GM23338 (cell line): ENCODE measurements around the gene PALM.

Source experiments
- CREB1 ChIP-seq: fragments of 250-450 bp; sonication (Bioruptor Pico); IDR thresholded peaks from 2 replicates; pipeline ENCODE4 v1.5.0; 2020; ENCODE audit warnings: low read depth, mild to moderate bottlenecking, moderate library complexity
- EZH2 ChIP-seq: fragments of 200-600 bp; sonication (generic); IDR thresholded peaks from one replicate; pipeline ENCODE4 v1.8.0; 2017; ENCODE audit warnings: antibody characterized with exemption, mild to moderate bottlenecking, low read depth; ENCODE audit not compliant: unreplicated experiment
- EZH2phosphoT487 ChIP-seq: fragments of 200-600 bp; sonication (generic); IDR thresholded peaks from one replicate; pipeline ENCODE4 v1.8.1; 2018; ENCODE audit warnings: antibody characterized with exemption; ENCODE audit not compliant: unreplicated experiment
- JUNB ChIP-seq: IDR thresholded peaks from one replicate; pipeline ENCODE4 v1.6.1; 2016; ENCODE audit warnings: antibody characterized with exemption; ENCODE audit not compliant: unreplicated experiment
- NANOG ChIP-seq: IDR thresholded peaks from 2 replicates; pipeline ENCODE4 v1.6.1; 2016; ENCODE audit warnings: antibody characterized with exemption, borderline replicate concordance
- POLR2AphosphoS5 ChIP-seq: IDR thresholded peaks from 2 replicates; pipeline ENCODE4 v1.6.1; 2016; ENCODE audit warnings: antibody characterized with exemption, low read depth
- STAT1 ChIP-seq: IDR thresholded peaks from one replicate; pipeline ENCODE4 v1.6.1; 2016; ENCODE audit warnings: antibody characterized with exemption; ENCODE audit not compliant: unreplicated experiment
- ZNF114 ChIP-seq: fragments of 250-450 bp; sonication (Bioruptor Pico); IDR thresholded peaks from 2 replicates; pipeline ENCODE4 v1.5.0; 2020; ENCODE audit warnings: mild to moderate bottlenecking, moderate library complexity
- ZNF331 ChIP-seq: fragments of 250-450 bp; sonication (Bioruptor Pico); IDR thresholded peaks from 2 replicates; pipeline ENCODE4 v1.5.0; 2020; ENCODE audit warnings: low read depth, mild to moderate bottlenecking, moderate library complexity
- TF ChIP-seq, protein P1 (sequence below): IDR thresholded peaks from one replicate; pipeline ENCODE4 v1.6.1; 2018; ENCODE audit warnings: antibody characterized with exemption; ENCODE audit not compliant: unreplicated experiment
- TF ChIP-seq, protein P2 (sequence below), 2 experiments: fragments of 200-600 bp in 1 of 2; sonication (generic) in 1 of 2; conservative IDR thresholded peaks; 2 replicates each; pipeline versions ENCODE4 v1.5.1 to v1.6.1; 2016 to 2017; ENCODE audit warnings: antibody characterized with exemption in 2 of 2, low read depth in 2 of 2, mild to moderate bottlenecking in 2 of 2, moderate library complexity in 1 of 2
- TF ChIP-seq, protein P3 (sequence below): IDR thresholded peaks from 2 replicates; pipeline ENCODE4 v1.6.1; 2016; ENCODE audit warnings: antibody characterized with exemption
- TF ChIP-seq, protein P4 (sequence below): fragments of 250-450 bp; sonication (Bioruptor Pico); IDR thresholded peaks from 2 replicates; pipeline ENCODE4 v1.5.0; 2020; ENCODE audit warnings: mild to moderate bottlenecking, moderate library complexity

DNA sequence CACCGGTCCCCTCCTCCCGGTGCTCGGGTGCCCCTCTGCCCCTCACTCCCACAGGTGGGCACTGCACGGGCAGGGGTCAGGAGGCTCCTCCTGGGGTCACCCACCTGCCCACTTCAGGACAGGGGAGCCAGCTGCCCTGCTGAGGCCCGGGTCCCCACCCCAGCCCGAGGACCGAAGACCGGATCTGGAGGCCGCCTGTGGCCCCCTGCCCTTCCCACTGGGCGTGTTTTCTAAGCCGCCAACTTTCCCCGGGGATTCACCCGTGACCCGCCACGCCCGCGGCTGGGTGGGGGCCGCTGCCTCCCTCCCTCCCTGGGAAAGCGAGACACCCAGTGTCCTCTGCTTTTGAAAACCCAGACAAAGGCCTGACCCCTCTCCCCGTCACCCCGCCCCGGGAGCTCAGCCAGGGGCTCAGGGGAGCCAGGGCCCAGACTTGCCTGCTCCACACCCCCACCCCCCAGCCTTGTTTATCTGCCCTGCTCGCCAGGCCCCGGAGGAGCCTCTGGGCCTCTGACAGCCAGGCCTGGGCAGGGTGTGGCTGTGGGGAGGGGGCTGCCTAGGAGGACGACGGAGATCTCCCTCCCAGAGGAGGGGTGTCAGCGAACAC lies 1.3 kb downstream of the PALM start:
- TF ChIP-seq, protein P1, sequence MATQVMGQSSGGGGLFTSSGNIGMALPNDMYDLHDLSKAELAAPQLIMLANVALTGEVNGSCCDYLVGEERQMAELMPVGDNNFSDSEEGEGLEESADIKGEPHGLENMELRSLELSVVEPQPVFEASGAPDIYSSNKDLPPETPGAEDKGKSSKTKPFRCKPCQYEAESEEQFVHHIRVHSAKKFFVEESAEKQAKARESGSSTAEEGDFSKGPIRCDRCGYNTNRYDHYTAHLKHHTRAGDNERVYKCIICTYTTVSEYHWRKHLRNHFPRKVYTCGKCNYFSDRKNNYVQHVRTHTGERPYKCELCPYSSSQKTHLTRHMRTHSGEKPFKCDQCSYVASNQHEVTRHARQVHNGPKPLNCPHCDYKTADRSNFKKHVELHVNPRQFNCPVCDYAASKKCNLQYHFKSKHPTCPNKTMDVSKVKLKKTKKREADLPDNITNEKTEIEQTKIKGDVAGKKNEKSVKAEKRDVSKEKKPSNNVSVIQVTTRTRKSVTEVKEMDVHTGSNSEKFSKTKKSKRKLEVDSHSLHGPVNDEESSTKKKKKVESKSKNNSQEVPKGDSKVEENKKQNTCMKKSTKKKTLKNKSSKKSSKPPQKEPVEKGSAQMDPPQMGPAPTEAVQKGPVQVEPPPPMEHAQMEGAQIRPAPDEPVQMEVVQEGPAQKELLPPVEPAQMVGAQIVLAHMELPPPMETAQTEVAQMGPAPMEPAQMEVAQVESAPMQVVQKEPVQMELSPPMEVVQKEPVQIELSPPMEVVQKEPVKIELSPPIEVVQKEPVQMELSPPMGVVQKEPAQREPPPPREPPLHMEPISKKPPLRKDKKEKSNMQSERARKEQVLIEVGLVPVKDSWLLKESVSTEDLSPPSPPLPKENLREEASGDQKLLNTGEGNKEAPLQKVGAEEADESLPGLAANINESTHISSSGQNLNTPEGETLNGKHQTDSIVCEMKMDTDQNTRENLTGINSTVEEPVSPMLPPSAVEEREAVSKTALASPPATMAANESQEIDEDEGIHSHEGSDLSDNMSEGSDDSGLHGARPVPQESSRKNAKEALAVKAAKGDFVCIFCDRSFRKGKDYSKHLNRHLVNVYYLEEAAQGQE: no peak
- TF ChIP-seq, protein P2, sequence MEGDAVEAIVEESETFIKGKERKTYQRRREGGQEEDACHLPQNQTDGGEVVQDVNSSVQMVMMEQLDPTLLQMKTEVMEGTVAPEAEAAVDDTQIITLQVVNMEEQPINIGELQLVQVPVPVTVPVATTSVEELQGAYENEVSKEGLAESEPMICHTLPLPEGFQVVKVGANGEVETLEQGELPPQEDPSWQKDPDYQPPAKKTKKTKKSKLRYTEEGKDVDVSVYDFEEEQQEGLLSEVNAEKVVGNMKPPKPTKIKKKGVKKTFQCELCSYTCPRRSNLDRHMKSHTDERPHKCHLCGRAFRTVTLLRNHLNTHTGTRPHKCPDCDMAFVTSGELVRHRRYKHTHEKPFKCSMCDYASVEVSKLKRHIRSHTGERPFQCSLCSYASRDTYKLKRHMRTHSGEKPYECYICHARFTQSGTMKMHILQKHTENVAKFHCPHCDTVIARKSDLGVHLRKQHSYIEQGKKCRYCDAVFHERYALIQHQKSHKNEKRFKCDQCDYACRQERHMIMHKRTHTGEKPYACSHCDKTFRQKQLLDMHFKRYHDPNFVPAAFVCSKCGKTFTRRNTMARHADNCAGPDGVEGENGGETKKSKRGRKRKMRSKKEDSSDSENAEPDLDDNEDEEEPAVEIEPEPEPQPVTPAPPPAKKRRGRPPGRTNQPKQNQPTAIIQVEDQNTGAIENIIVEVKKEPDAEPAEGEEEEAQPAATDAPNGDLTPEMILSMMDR (conservative IDR thresholded peaks at IDR 0.05; ENCODE audit: low read depth in 2 of 2): no peak
- TF ChIP-seq JUNB: no peak
- no peak for TF ChIP-seq EZH2
- no peak for TF ChIP-seq CREB1 (CRISPR knock-in tag)
- TF ChIP-seq POLR2AphosphoS5: no peak
- TF ChIP-seq ZNF331: no peak
- TF ChIP-seq EZH2phosphoT487: no peak
- TF ChIP-seq, protein P3, sequence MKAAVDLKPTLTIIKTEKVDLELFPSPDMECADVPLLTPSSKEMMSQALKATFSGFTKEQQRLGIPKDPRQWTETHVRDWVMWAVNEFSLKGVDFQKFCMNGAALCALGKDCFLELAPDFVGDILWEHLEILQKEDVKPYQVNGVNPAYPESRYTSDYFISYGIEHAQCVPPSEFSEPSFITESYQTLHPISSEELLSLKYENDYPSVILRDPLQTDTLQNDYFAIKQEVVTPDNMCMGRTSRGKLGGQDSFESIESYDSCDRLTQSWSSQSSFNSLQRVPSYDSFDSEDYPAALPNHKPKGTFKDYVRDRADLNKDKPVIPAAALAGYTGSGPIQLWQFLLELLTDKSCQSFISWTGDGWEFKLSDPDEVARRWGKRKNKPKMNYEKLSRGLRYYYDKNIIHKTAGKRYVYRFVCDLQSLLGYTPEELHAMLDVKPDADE: no peak
- no peak for TF ChIP-seq NANOG
- TF ChIP-seq ZNF114: no peak
- TF ChIP-seq STAT1: no peak
- TF ChIP-seq, protein P4, sequence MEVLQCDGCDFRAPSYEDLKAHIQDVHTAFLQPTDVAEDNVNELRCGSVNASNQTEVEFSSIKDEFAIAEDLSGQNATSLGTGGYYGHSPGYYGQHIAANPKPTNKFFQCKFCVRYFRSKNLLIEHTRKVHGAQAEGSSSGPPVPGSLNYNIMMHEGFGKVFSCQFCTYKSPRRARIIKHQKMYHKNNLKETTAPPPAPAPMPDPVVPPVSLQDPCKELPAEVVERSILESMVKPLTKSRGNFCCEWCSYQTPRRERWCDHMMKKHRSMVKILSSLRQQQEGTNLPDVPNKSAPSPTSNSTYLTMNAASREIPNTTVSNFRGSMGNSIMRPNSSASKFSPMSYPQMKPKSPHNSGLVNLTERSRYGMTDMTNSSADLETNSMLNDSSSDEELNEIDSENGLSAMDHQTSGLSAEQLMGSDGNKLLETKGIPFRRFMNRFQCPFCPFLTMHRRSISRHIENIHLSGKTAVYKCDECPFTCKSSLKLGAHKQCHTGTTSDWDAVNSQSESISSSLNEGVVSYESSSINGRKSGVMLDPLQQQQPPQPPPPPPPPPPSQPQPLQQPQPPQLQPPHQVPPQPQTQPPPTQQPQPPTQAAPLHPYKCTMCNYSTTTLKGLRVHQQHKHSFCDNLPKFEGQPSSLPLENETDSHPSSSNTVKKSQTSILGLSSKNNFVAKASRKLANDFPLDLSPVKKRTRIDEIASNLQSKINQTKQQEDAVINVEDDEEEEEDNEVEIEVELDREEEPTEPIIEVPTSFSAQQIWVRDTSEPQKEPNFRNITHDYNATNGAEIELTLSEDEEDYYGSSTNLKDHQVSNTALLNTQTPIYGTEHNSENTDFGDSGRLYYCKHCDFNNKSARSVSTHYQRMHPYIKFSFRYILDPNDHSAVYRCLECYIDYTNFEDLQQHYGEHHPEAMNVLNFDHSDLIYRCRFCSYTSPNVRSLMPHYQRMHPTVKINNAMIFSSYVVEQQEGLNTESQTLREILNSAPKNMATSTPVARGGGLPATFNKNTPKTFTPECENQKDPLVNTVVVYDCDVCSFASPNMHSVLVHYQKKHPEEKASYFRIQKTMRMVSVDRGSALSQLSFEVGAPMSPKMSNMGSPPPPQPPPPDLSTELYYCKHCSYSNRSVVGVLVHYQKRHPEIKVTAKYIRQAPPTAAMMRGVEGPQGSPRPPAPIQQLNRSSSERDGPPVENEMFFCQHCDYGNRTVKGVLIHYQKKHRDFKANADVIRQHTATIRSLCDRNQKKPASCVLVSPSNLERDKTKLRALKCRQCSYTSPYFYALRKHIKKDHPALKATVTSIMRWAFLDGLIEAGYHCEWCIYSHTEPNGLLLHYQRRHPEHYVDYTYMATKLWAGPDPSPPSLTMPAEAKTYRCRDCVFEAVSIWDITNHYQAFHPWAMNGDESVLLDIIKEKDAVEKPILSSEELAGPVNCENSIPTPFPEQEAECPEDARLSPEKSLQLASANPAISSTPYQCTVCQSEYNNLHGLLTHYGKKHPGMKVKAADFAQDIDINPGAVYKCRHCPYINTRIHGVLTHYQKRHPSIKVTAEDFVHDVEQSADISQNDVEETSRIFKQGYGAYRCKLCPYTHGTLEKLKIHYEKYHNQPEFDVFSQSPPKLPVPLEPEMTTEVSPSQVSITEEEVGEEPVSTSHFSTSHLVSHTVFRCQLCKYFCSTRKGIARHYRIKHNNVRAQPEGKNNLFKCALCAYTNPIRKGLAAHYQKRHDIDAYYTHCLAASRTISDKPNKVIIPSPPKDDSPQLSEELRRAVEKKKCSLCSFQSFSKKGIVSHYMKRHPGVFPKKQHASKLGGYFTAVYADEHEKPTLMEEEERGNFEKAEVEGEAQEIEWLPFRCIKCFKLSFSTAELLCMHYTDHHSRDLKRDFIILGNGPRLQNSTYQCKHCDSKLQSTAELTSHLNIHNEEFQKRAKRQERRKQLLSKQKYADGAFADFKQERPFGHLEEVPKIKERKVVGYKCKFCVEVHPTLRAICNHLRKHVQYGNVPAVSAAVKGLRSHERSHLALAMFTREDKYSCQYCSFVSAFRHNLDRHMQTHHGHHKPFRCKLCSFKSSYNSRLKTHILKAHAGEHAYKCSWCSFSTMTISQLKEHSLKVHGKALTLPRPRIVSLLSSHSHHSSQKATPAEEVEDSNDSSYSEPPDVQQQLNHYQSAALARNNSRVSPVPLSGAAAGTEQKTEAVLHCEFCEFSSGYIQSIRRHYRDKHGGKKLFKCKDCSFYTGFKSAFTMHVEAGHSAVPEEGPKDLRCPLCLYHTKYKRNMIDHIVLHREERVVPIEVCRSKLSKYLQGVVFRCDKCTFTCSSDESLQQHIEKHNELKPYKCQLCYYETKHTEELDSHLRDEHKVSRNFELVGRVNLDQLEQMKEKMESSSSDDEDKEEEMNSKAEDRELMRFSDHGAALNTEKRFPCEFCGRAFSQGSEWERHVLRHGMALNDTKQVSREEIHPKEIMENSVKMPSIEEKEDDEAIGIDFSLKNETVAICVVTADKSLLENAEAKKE (CRISPR knock-in tag): no peak
